WTC11 (cell line): ENCODE measurements around the gene ARCN1.

Experiments
- CREM ChIP-seq: sonication (generic); formaldehyde crosslinking; IDR thresholded peaks from 2 replicates; pipeline ENCODE4 v1.8.1; 2022; ENCODE audit warnings: mild to moderate bottlenecking, missing genetic modification reagents, moderate library complexity
- CTCF ChIP-seq: fragments of 200-600 bp; IDR thresholded peaks from 2 replicates; pipeline ENCODE4 v1.8.0; 2022; ENCODE audit warnings: antibody characterized with exemption
- ELF4 ChIP-seq: sonication (generic); formaldehyde crosslinking; IDR thresholded peaks from 2 replicates; pipeline ENCODE4 v1.8.1; 2022; ENCODE audit warnings: low read depth, mild to moderate bottlenecking, moderate library complexity, missing genetic modification reagents
- IRF1 ChIP-seq: sonication (generic); formaldehyde crosslinking; IDR thresholded peaks from 2 replicates; pipeline ENCODE4 v1.8.0; 2023; ENCODE audit warnings: missing genetic modification reagents
- MLX ChIP-seq: sonication (generic); formaldehyde crosslinking; IDR thresholded peaks from 2 replicates; pipeline ENCODE4 v1.8.1; 2023; ENCODE audit warnings: mild to moderate bottlenecking, missing genetic modification reagents, moderate library complexity
- NR2C2 ChIP-seq: sonication (generic); formaldehyde crosslinking; IDR thresholded peaks from 2 replicates; pipeline ENCODE4 v1.8.0; 2022; ENCODE audit warnings: mild to moderate bottlenecking, missing genetic modification reagents
- NR3C1 ChIP-seq: sonication (generic); formaldehyde crosslinking; conservative IDR thresholded peaks from 2 replicates; pipeline ENCODE4 v1.8.1; 2023; ENCODE audit warnings: low read depth, mild to moderate bottlenecking, missing genetic modification reagents
- USF2 ChIP-seq: sonication (generic); formaldehyde crosslinking; IDR thresholded peaks from 2 replicates; pipeline ENCODE4 v1.8.1; 2023; ENCODE audit warnings: mild to moderate bottlenecking, missing genetic modification reagents, moderate library complexity
- ZBTB43 ChIP-seq: sonication (generic); formaldehyde crosslinking; IDR thresholded peaks from 2 replicates; pipeline ENCODE4 v1.8.1; 2023; ENCODE audit warnings: mild to moderate bottlenecking, missing genetic modification reagents
- ZNF425 ChIP-seq: fragments of 250-450 bp; sonication (Bioruptor Pico); conservative IDR thresholded peaks from 2 replicates; pipeline ENCODE4 v1.9.0; 2021; ENCODE audit warnings: mild to moderate bottlenecking

GRCh38 chr11:118572061-118572980 is at the start of gene ARCN1:
- TF ChIP-seq ZBTB43 (CRISPR knock-in tag) (no peak), ZNF425 (CRISPR knock-in tag) (no peak), CTCF (no peak), ELF4 (0 out of 2 replicates have a peak, but pooled peaks have one; percentile 51), USF2 (CRISPR knock-in tag) (no peak), NR2C2 (CRISPR knock-in tag) (peak; percentile 56; the same call in 1 of the 2 replicates), MLX (no peak; the same call in 1 of the 2 replicates), CREM (CRISPR knock-in tag) (peak; percentile 73; the same call in 1 of the 2 replicates), IRF1 (peak; percentile 39; the same call in 1 of the 2 replicates), NR3C1 (no peak)
